Esophagus muscularis mucosa (tissue), 4 donors: ENCODE measurements around the gene DEPDC7.

ENCODE experiments used
- CTCF ChIP-seq, 3 experiments: fragments of 200-600 bp in 2 of 3; fragments of 450-650 bp in 1 of 3; sonication (generic) in 2 of 3; IDR thresholded peaks; one replicate each; pipeline ENCODE4 v1.5.1; 2017 to 2019; ENCODE audit warnings: antibody characterized with exemption in 3 of 3, mild to moderate bottlenecking in 2 of 3, moderate library complexity in 1 of 3
- EP300 ChIP-seq: sonication (generic); formaldehyde crosslinking; IDR thresholded peaks from one replicate; pipeline ENCODE4 v1.6.1; 2017; ENCODE audit warnings: antibody characterized with exemption
- POLR2A ChIP-seq: fragments of 450-650 bp; IDR thresholded peaks from one replicate; pipeline ENCODE4 v1.6.1; 2017; ENCODE audit warnings: antibody characterized with exemption, moderate library complexity, mild to moderate bottlenecking, low read depth
- POLR2AphosphoS5 ChIP-seq, 2 donors: sonication (generic); formaldehyde crosslinking; IDR thresholded peaks; one replicate each; pipeline ENCODE4 v1.6.1; 2017; ENCODE audit warnings: antibody characterized with exemption in 2 of 2

- TF ChIP-seq EP300 (no peak), CTCF (IDR thresholded peaks at IDR 0.05) (no peak), POLR2A (no peak), POLR2AphosphoS5 (IDR thresholded peaks at IDR 0.05) (no peak)
These were observed 1.8 kb downstream of the DEPDC7 start for GRCh38 chr11:33017478-33017877.
